C4-2B (cell line): ENCODE data around the gene RAP1A.

Experiments
- CTCF ChIP-seq: fragments of 450-650 bp; conservative IDR thresholded peaks from 2 replicates; pipeline ENCODE4 v1.5.1; 2017; ENCODE audit warnings: mild to moderate bottlenecking
- ZFX ChIP-seq: fragments of 450-650 bp; IDR thresholded peaks from 2 replicates; pipeline ENCODE4 v1.6.1; 2017

GRCh38 chr1:111732718-111733117 lies 113.1 kb downstream of the RAP1A start:
- no peak for TF ChIP-seq CTCF
- TF ChIP-seq ZFX, result no peak
